ENCODE data around the gene TMED4. TPM values are rescaled to one million over a fixed set of nuclear protein-coding genes. Genes with fewer than 3 reads are reported as not detected.
A peak's percentile ranks its signal among the peaks of the same experiment; 100 is the strongest.
"Not testable (repeated sequence)": the region's sequence is repeated elsewhere in the genome, so short reads cannot be mapped to it uniquely, and the experiment has no call there.

TMED4 gene
- total RNA-seq, 1 experiment from 2014 or later, result 94.4 TPM

- H3K4me3 ChIP-seq (ENCODE audit: insufficient read depth, low read depth, low read length), result no peak overlapping the region
- H3K36me3 ChIP-seq (replicated peaks; ENCODE audit: control insufficient read depth, insufficient read depth, low read length), result peaks cover 65% of the 10 kb centered on the region
- no peak for DNase-seq
- H3K27me3 ChIP-seq (ENCODE audit: control insufficient read depth, insufficient read depth, low read length), result no peaks in the 10 kb centered on the region
Observed at GRCh38 chr7:44567884-44568283, 14.1 kb downstream of the TMED4 start.

- no peak overlapping the region for H3K4me3 ChIP-seq (ENCODE audit: insufficient read depth, low read depth, low read length)
- H3K27me3 ChIP-seq (ENCODE audit: control insufficient read depth, insufficient read depth, low read length), result no peaks in the 10 kb centered on the region
- H3K36me3 ChIP-seq (replicated peaks; ENCODE audit: control insufficient read depth, insufficient read depth, low read length), result peaks cover 54% of the 10 kb centered on the region
- peak; percentile 8 for DNase-seq
Observed at GRCh38 chr7:44566680-44567079, 15.4 kb downstream of the TMED4 start.

- DNase-seq, result peak; percentile 31
- Histone ChIP-seq H3K4me3 (ENCODE audit: insufficient read depth, low read depth, low read length) (no peak overlapping the region), H3K27me3 (ENCODE audit: control insufficient read depth, insufficient read depth, low read length) (no peaks in the 10 kb centered on the region), H3K36me3 (replicated peaks; ENCODE audit: control insufficient read depth, insufficient read depth, low read length) (peaks cover 48% of the 10 kb centered on the region)
Observed at GRCh38 chr7:44565795-44566559, 16.1 kb downstream of the TMED4 start.

GRCh38 chr7:44565097-44565794, 16.8 kb downstream of the TMED4 start:
- Histone ChIP-seq H3K27me3 (ENCODE audit: control insufficient read depth, insufficient read depth, low read length) (no peaks in the 10 kb centered on the region), H3K4me3 (ENCODE audit: insufficient read depth, low read depth, low read length) (no peak overlapping the region), H3K36me3 (replicated peaks; ENCODE audit: control insufficient read depth, insufficient read depth, low read length) (peaks cover 42% of the 10 kb centered on the region)
- DNase-seq, result peak; percentile 86

GRCh38 chr7:44564606-44565005, 17.4 kb downstream of the TMED4 start:
- Histone ChIP-seq H3K27me3 (ENCODE audit: control insufficient read depth, insufficient read depth, low read length) (no peaks in the 10 kb centered on the region), H3K36me3 (replicated peaks; ENCODE audit: control insufficient read depth, insufficient read depth, low read length) (peaks cover 37% of the 10 kb centered on the region)

GRCh38 chr7:44563171-44563679, 18.8 kb downstream of the TMED4 start:
- no peak for DNase-seq
- peaks cover 24% of the 10 kb centered on the region for H3K36me3 ChIP-seq (replicated peaks; ENCODE audit: control insufficient read depth, insufficient read depth, low read length)
- no peak overlapping the region for H3K4me3 ChIP-seq (ENCODE audit: insufficient read depth, low read depth, low read length)
- no peaks in the 10 kb centered on the region for H3K27me3 ChIP-seq (ENCODE audit: control insufficient read depth, insufficient read depth, low read length)

More at GRCh38 chr7:44564606-44565005, 17.4 kb downstream of the TMED4 start:
- H3K4me3 ChIP-seq (ENCODE audit: insufficient read depth, low read depth, low read length), result no peak overlapping the region
- DNase-seq, result no peak

- H3K4me3 ChIP-seq (ENCODE audit: insufficient read depth, low read depth, low read length); H3K27me3 ChIP-seq (ENCODE audit: control insufficient read depth, insufficient read depth, low read length); DNase-seq: not testable (repeated sequence)
- peaks cover 18% of the 10 kb centered on the region for H3K36me3 ChIP-seq (replicated peaks; ENCODE audit: control insufficient read depth, insufficient read depth, low read length)
Observed at GRCh38 chr7:44562622-44562962, 19.4 kb downstream of the TMED4 start.

GRCh38 chr7:44561962-44562621, 19.9 kb downstream of the TMED4 start:
- no peak for DNase-seq

GRCh38 chr7:44561481-44561880, 20.6 kb downstream of the TMED4 start:
- DNase-seq, result no peak
- no peaks in the 10 kb centered on the region for H3K27me3 ChIP-seq (ENCODE audit: control insufficient read depth, insufficient read depth, low read length)
- no peak overlapping the region for H3K4me3 ChIP-seq (ENCODE audit: insufficient read depth, low read depth, low read length)
- H3K36me3 ChIP-seq (replicated peaks; ENCODE audit: control insufficient read depth, insufficient read depth, low read length), result peaks cover 12% of the 10 kb centered on the region

More at GRCh38 chr7:44561962-44562621, 19.9 kb downstream of the TMED4 start:
- Histone ChIP-seq H3K27me3 (ENCODE audit: control insufficient read depth, insufficient read depth, low read length) (no peaks in the 10 kb centered on the region), H3K4me3 (ENCODE audit: insufficient read depth, low read depth, low read length) (no peak overlapping the region), H3K36me3 (replicated peaks; ENCODE audit: control insufficient read depth, insufficient read depth, low read length) (peaks cover 13% of the 10 kb centered on the region)

- peaks cover 1% of the 10 kb centered on the region for H3K36me3 ChIP-seq (replicated peaks; ENCODE audit: control insufficient read depth, insufficient read depth, low read length)
- no peaks in the 10 kb centered on the region for H3K27me3 ChIP-seq (ENCODE audit: control insufficient read depth, insufficient read depth, low read length)
- no peak for DNase-seq
- H3K4me3 ChIP-seq (ENCODE audit: insufficient read depth, low read depth, low read length), result no peak overlapping the region
Observed at GRCh38 chr7:44559485-44559884, 22.5 kb downstream of the TMED4 start.

GRCh38 chr7:44557485-44557884, 24.5 kb downstream of the TMED4 start:
- H3K4me3 ChIP-seq (ENCODE audit: insufficient read depth, low read depth, low read length), result no peak overlapping the region
- no peak for DNase-seq
- H3K36me3 ChIP-seq (replicated peaks; ENCODE audit: control insufficient read depth, insufficient read depth, low read length), result no peaks in the 10 kb centered on the region
- no peaks in the 10 kb centered on the region for H3K27me3 ChIP-seq (ENCODE audit: control insufficient read depth, insufficient read depth, low read length)

GRCh38 chr7:44555350-44555749, 26.7 kb downstream of the TMED4 start:
- H3K4me3 ChIP-seq (ENCODE audit: insufficient read depth, low read depth, low read length), result no peak overlapping the region
- no peaks in the 10 kb centered on the region for H3K27me3 ChIP-seq (ENCODE audit: control insufficient read depth, insufficient read depth, low read length)
- no peak for DNase-seq
- no peaks in the 10 kb centered on the region for H3K36me3 ChIP-seq (replicated peaks; ENCODE audit: control insufficient read depth, insufficient read depth, low read length)

GRCh38 chr7:44552473-44553005, 29.5 kb downstream of the TMED4 start:
- not testable (repeated sequence) for H3K4me3 ChIP-seq (ENCODE audit: insufficient read depth, low read depth, low read length); H3K36me3 ChIP-seq (replicated peaks; ENCODE audit: control insufficient read depth, insufficient read depth, low read length); DNase-seq

GRCh38 chr7:44549457-44549856, 32.6 kb downstream of the TMED4 start:
- DNase-seq, result no peak
- no peaks in the 10 kb centered on the region for H3K27me3 ChIP-seq (ENCODE audit: control insufficient read depth, insufficient read depth, low read length)
- H3K36me3 ChIP-seq (replicated peaks; ENCODE audit: control insufficient read depth, insufficient read depth, low read length), result no peaks in the 10 kb centered on the region
- no peak overlapping the region for H3K4me3 ChIP-seq (ENCODE audit: insufficient read depth, low read depth, low read length)

More at GRCh38 chr7:44552473-44553005, 29.5 kb downstream of the TMED4 start:
- H3K27me3 ChIP-seq (ENCODE audit: control insufficient read depth, insufficient read depth, low read length), result not testable (repeated sequence)

All from H7 (cell line).